ENCODE data around the gene NTF4. TPM values are rescaled to one million over a fixed set of nuclear protein-coding genes. Genes with fewer than 3 reads are reported as not detected.

Gene NTF4
- total RNA-seq, 1 experiment from 2014 or later = 0.18 TPM

DNA sequence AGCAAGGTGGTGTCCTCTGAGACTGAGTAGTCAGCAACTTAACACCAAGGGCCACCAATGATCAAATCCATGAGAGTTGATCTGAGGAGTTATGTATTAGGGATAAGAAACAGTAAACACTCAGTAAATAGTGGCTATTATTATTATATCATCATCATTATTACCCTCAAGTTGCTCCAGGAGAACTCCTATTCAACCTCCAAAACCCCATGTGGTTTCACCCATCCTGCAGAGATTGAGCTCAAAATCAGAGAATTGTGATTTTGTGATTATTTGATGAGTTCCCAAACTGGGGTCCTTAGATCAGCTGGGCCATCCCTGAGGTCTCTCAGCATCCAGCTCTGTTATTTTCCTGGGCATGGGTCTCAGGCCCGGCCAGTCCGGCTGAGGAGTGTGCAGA lies 3.6 kb downstream of the NTF4 start:
- intact Hi-C loops (cut with micrococcal nuclease) = no loop called here
- H3K9ac ChIP-seq (ENCODE audit: low read length) = no peak overlapping the region
- H3F3A ChIP-seq (ENCODE audit: low read length, unreplicated experiment) = no peaks in the 10 kb centered on the region
- no TSS peak for BruUV-seq (replicated peaks)
- H3K36me3 ChIP-seq (ENCODE audit: low read depth, low read length) = no peaks in the 10 kb centered on the region
- H3K27me3 ChIP-seq (ENCODE audit: low read length) = no peaks in the 10 kb centered on the region
- no peak overlapping the region for H2AFZ ChIP-seq (ENCODE audit: low read length)
- no peak for TF ChIP-seq EZH2phosphoT487 (IDR thresholded peaks at IDR 0.05; ENCODE audit: borderline replicate concordance, low read length)
- TF ChIP-seq CTCF (conservative IDR thresholded peaks at IDR 0.05; ENCODE audit: low read depth, low read length) = no peak
- no peak for TF ChIP-seq EZH2 (IDR thresholded peaks at IDR 0.05; ENCODE audit: low read length, unreplicated experiment)
- no peaks in the 10 kb centered on the region for H3K9me2 ChIP-seq (replicated peaks; ENCODE audit: low read length)
- DNase-seq (no peak), ATAC-seq (no peak)
- H3K4me2 ChIP-seq (ENCODE audit: low read length) = no peak overlapping the region
- peaks cover 4% of the 10 kb centered on the region; the same call in 1 of the 2 replicates for H3K4me1 ChIP-seq (ENCODE audit: insufficient read depth, low read length)
- no peak overlapping the region for H3K27ac ChIP-seq (ENCODE audit: low read length)
- ChIA-PET POLR2A (ENCODE audit: unreplicated experiment) (no interaction called here), CTCF (no interaction called here)
- H4K20me1 ChIP-seq (ENCODE audit: low read length) = no peaks in the 10 kb centered on the region
- H3K4me3 ChIP-seq (ENCODE audit: low read length) = no peak overlapping the region
- H3K79me2 ChIP-seq (ENCODE audit: low read length) = no peaks in the 10 kb centered on the region
- no peaks in the 10 kb centered on the region for H3K9me3 ChIP-seq (ENCODE audit: low read length)

DNA sequence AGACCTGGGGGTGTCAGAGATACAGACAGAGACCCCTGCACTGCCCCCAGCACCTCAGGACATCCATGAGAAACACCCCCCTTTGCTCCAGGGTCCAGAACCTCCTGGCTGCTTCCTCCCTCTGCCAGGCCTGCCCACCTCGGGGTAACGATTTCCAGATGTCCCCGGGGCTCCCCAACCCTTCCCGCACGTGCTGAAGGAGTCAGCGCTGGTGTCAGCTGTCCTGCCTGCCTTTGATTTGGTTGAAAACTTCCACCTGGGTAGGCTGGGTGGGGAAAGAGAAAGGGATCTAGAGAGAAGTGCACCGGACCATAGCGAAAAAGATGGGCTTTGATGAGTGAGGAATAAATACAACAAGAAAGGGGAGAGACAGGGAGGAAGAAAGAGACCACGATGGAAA lies 5.6 kb downstream of the NTF4 start:
- Histone ChIP-seq H2AFZ (ENCODE audit: low read length) (no peak overlapping the region), H4K20me1 (ENCODE audit: low read length) (no peaks in the 10 kb centered on the region), H3F3A (ENCODE audit: low read length, unreplicated experiment) (no peaks in the 10 kb centered on the region), H3K27ac (ENCODE audit: low read length) (no peak overlapping the region), H3K9ac (ENCODE audit: low read length) (no peak overlapping the region), H3K79me2 (ENCODE audit: low read length) (no peaks in the 10 kb centered on the region), H3K27me3 (ENCODE audit: low read length) (no peaks in the 10 kb centered on the region), H3K4me2 (ENCODE audit: low read length) (no peak overlapping the region), H3K4me1 (ENCODE audit: insufficient read depth, low read length) (peaks cover 4% of the 10 kb centered on the region; the same call in 1 of the 2 replicates), H3K9me3 (ENCODE audit: low read length) (no peaks in the 10 kb centered on the region), H3K36me3 (ENCODE audit: low read depth, low read length) (no peaks in the 10 kb centered on the region), H3K4me3 (ENCODE audit: low read length) (no peak overlapping the region), H3K9me2 (replicated peaks; ENCODE audit: low read length) (no peaks in the 10 kb centered on the region)
- no TSS peak for BruUV-seq (replicated peaks)
- CTCF ChIA-PET = no interaction called here
- ATAC-seq (no peak), DNase-seq (no peak)
- intact Hi-C loops (cut with micrococcal nuclease) = no loop called here
- TF ChIP-seq CTCF (conservative IDR thresholded peaks at IDR 0.05; ENCODE audit: low read depth, low read length) = no peak
- no peak for TF ChIP-seq EZH2 (IDR thresholded peaks at IDR 0.05; ENCODE audit: low read length, unreplicated experiment)
- no peak for TF ChIP-seq EZH2phosphoT487 (IDR thresholded peaks at IDR 0.05; ENCODE audit: borderline replicate concordance, low read length)
- POLR2A ChIA-PET (ENCODE audit: unreplicated experiment) = no interaction called here

DNA sequence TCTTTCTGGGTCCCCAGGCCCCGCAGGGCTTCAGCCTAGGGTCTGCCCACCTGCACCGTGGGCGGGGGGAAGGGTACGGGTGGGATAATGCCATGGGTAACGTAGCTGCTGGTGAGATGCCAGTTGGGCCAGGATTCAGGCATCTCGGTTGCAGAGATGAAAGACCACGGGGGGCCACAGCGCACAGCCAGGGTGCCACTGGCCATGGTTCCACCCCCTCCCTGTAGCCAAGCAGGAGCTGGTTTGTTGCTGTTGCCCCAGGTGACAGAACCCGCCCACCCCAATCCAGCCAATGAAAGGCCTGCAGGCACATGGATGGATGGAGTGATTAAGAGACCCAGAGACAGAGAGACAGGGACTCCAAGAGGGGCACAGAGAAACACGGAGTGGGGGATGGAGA lies 6.1 kb downstream of the NTF4 start:
- intact Hi-C loops (cut with micrococcal nuclease) = no loop called here
- Histone ChIP-seq H4K20me1 (ENCODE audit: low read length) (no peaks in the 10 kb centered on the region), H3F3A (ENCODE audit: low read length, unreplicated experiment) (no peaks in the 10 kb centered on the region), H3K4me2 (ENCODE audit: low read length) (no peak overlapping the region), H3K27ac (ENCODE audit: low read length) (no peak overlapping the region), H3K9me2 (replicated peaks; ENCODE audit: low read length) (no peaks in the 10 kb centered on the region), H3K79me2 (ENCODE audit: low read length) (no peaks in the 10 kb centered on the region), H2AFZ (ENCODE audit: low read length) (no peak overlapping the region), H3K27me3 (ENCODE audit: low read length) (no peaks in the 10 kb centered on the region), H3K9ac (ENCODE audit: low read length) (no peak overlapping the region), H3K4me3 (ENCODE audit: low read length) (no peak overlapping the region), H3K36me3 (ENCODE audit: low read depth, low read length) (no peaks in the 10 kb centered on the region), H3K9me3 (ENCODE audit: low read length) (no peaks in the 10 kb centered on the region), H3K4me1 (ENCODE audit: insufficient read depth, low read length) (peaks cover 4% of the 10 kb centered on the region; the same call in 1 of the 2 replicates)
- TF ChIP-seq CTCF (conservative IDR thresholded peaks at IDR 0.05; ENCODE audit: low read depth, low read length) (no peak), EZH2 (IDR thresholded peaks at IDR 0.05; ENCODE audit: low read length, unreplicated experiment) (no peak), EZH2phosphoT487 (IDR thresholded peaks at IDR 0.05; ENCODE audit: borderline replicate concordance, low read length) (no peak)
- CTCF ChIA-PET = no interaction called here
- POLR2A ChIA-PET (ENCODE audit: unreplicated experiment) = no interaction called here
- no peak for DNase-seq
- no peak for ATAC-seq
- BruUV-seq (replicated peaks) = no TSS peak

All from PC-3 (cell line).